Astrocyte of the spinal cord (primary cell): ENCODE results near the gene SETBP1.
A peak's percentile ranks its signal among the peaks of the same experiment; 100 is the strongest.

ENCODE experiments used
- DNase-seq: peaks from one replicate; pipeline ENCODE4 v3.0.0; 2011; ENCODE audit warnings: low read depth, low spot score
- H3K4me3 ChIP-seq: 2 replicates; pipeline ENCODE4 v1.5.1; 2011; ENCODE audit warnings: low read depth, mild to moderate bottlenecking, low read length, moderate library complexity
- CTCF ChIP-seq: IDR thresholded peaks from 2 replicates; pipeline ENCODE4 v1.5.1; 2012; ENCODE audit warnings: low read depth, mild to moderate bottlenecking, low read length, inconsistent platforms
- in situ Hi-C: cut with HindIII; loops from 2 replicates; pipeline ENCODE4 v1.10.0; 2017; ENCODE audit warnings: low sequenced_read_pairs

The SETBP1 gene

GRCh38 chr18:44638811-44639210, 41.9 kb upstream of the SETBP1 start:
- TF ChIP-seq CTCF = no peak
- no peak overlapping the region for H3K4me3 ChIP-seq
- DNase-seq = no peak
- in situ Hi-C loops = no loop called here

GRCh38 chr18:44643004-44643403, 37.7 kb upstream of the SETBP1 start:
- H3K4me3 ChIP-seq = no peak overlapping the region
- no peak for DNase-seq
- in situ Hi-C loops = no loop called here
- TF ChIP-seq CTCF = no peak

GRCh38 chr18:44651478-44651877, 29.2 kb upstream of the SETBP1 start:
- in situ Hi-C loops = no loop called here
- peak; percentile 72 for DNase-seq
- no peak for TF ChIP-seq CTCF
- H3K4me3 ChIP-seq = no peak overlapping the region

- no peak for TF ChIP-seq CTCF
- in situ Hi-C loops = no loop called here
- DNase-seq = no peak
- no peak overlapping the region for H3K4me3 ChIP-seq
These were observed 28.6 kb upstream of the SETBP1 start for GRCh38 chr18:44651918-44652572.

- no peak overlapping the region for H3K4me3 ChIP-seq
- DNase-seq = no peak
- no peak for TF ChIP-seq CTCF
- in situ Hi-C loops = no loop called here
These were observed 28.0 kb upstream of the SETBP1 start for GRCh38 chr18:44652722-44653121.

GRCh38 chr18:44654573-44654972, 26.1 kb upstream of the SETBP1 start:
- no peak overlapping the region for H3K4me3 ChIP-seq
- in situ Hi-C loops = no loop called here
- peak; percentile 79 for DNase-seq
- TF ChIP-seq CTCF = no peak

GRCh38 chr18:44655435-44655834, 25.3 kb upstream of the SETBP1 start:
- no peak overlapping the region for H3K4me3 ChIP-seq
- in situ Hi-C loops = no loop called here
- TF ChIP-seq CTCF = no peak
- DNase-seq = no peak
